PFSK-1 (cell line): ENCODE data around the gene RYR2.

Source experiments
- FOXP2 ChIP-seq: optimal IDR thresholded peaks from 2 replicates; pipeline ENCODE3; 2011; ENCODE audit warnings: borderline replicate concordance, control low read depth, inconsistent platforms; ENCODE audit not compliant: insufficient read depth; ENCODE audit errors: extremely low read length, extremely low read depth
- POLR2AphosphoS5 ChIP-seq: IDR thresholded peaks from 2 replicates; pipeline ENCODE4 v1.6.1; 2012; ENCODE audit warnings: low read depth, mild to moderate bottlenecking, control low read depth, low read length, moderate library complexity
- REST ChIP-seq, 2 experiments: IDR thresholded peaks; 2 replicates each; pipeline versions ENCODE4 v1.6.1 to v1.8.0; 2011 to 2012; ENCODE audit warnings: low read depth in 2 of 2, low read length in 2 of 2, control low read depth in 1 of 2, inconsistent platforms in 1 of 2, mild to moderate bottlenecking in 1 of 2, moderate library complexity in 1 of 2; ENCODE audit not compliant: insufficient read depth in 1 of 2
- SIN3A ChIP-seq: IDR thresholded peaks from 2 replicates; pipeline ENCODE4 v1.6.1; 2012; ENCODE audit warnings: mild to moderate bottlenecking, low read length, moderate library complexity, borderline replicate concordance; ENCODE audit not compliant: insufficient read depth
- TAF1 ChIP-seq: IDR thresholded peaks from 2 replicates; pipeline ENCODE4 v1.6.1; 2012; ENCODE audit warnings: low read length, control low read depth, borderline replicate concordance; ENCODE audit not compliant: insufficient read depth

Gene RYR2

GRCh38 chr1:237580726-237581125, 538.7 kb downstream of the RYR2 start:
- TF ChIP-seq SIN3A (no peak), FOXP2 (no peak), TAF1 (no peak), REST (IDR thresholded peaks at IDR 0.05; ENCODE audit: insufficient read depth in 1 of 2, low read depth in 2 of 2, low read length in 2 of 2) (no peak), POLR2AphosphoS5 (no peak)

GRCh38 chr1:237583270-237583669, 541.3 kb downstream of the RYR2 start:
- no peak for TF ChIP-seq POLR2AphosphoS5
- no peak for TF ChIP-seq FOXP2
- TF ChIP-seq TAF1 = no peak
- no peak for TF ChIP-seq SIN3A
- TF ChIP-seq REST (IDR thresholded peaks at IDR 0.05; ENCODE audit: insufficient read depth in 1 of 2, low read depth in 2 of 2, low read length in 2 of 2) = no peak

- no peak for TF ChIP-seq REST (IDR thresholded peaks at IDR 0.05; ENCODE audit: insufficient read depth in 1 of 2, low read depth in 2 of 2, low read length in 2 of 2)
Observed at GRCh38 chr1:237583756-237584155, 541.8 kb downstream of the RYR2 start.

- TF ChIP-seq FOXP2 = no peak
- TF ChIP-seq SIN3A = no peak
- no peak for TF ChIP-seq POLR2AphosphoS5
- no peak for TF ChIP-seq REST (IDR thresholded peaks at IDR 0.05; ENCODE audit: insufficient read depth in 1 of 2, low read depth in 2 of 2, low read length in 2 of 2)
- TF ChIP-seq TAF1 = no peak
Observed at GRCh38 chr1:237590386-237590785, 548.4 kb downstream of the RYR2 start.

GRCh38 chr1:237591353-237591752, 549.4 kb downstream of the RYR2 start:
- no peak for TF ChIP-seq REST (IDR thresholded peaks at IDR 0.05; ENCODE audit: insufficient read depth in 1 of 2, low read depth in 2 of 2, low read length in 2 of 2)
- no peak for TF ChIP-seq TAF1
- TF ChIP-seq SIN3A = no peak
- TF ChIP-seq FOXP2 = no peak
- TF ChIP-seq POLR2AphosphoS5 = no peak
